GM18502 (cell line): ENCODE results near the gene PDHB.
A peak's percentile ranks its signal among the peaks of the same experiment; 100 is the strongest.

Experiments used
- ATAC-seq: cut with Tn5 transposase; IDR thresholded peaks from one replicate; pipeline ENCODE4 v1.9.1; 2021; ENCODE audit warnings: mild to moderate bottlenecking; ENCODE audit not compliant: unreplicated experiment, poor library complexity

Gene PDHB

DNA sequence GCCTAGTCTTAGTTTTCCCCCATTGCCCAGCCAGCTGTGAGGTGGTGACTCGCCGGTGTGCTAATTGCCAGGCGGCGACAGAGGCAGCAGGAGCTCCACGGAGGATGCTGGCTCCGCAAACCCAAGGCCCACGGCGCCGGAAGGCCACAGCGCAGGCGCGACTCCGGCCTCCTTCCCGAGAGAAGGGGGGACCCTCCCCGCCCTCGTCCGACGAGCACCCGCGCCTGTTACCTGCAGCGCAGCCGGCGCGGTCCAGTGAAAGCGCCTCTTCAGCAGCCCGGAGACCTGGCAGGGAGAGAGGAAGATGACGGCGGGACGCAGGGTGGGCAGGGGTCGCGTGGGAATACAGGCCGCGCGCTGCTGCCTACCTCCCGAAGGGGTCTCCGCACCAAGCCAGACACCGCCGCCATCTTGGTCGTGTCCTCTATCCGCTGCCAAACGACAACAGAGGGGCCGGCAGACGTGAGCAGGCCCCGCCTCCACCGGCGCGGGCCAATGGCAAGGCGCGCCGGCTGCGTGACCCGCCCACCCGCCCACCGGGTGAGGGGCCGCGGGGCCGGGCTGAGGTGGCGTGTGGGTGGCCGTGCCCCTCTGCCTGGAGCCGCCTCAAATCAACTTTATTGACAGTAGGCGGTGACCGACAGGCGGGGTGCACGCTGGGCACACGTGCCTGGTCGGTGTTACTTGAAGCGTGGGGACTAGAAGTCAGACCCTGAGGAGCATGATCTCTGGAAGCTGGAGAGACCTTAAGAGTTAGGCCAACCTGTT is at the start of gene PDHB:
Gene PDHB (minus strand): TSS at position 433 of the 768 bp plus-strand sequence. CDS start 23 bp downstream, at position 410.
- ATAC-seq, result peak; percentile 95

DNA sequence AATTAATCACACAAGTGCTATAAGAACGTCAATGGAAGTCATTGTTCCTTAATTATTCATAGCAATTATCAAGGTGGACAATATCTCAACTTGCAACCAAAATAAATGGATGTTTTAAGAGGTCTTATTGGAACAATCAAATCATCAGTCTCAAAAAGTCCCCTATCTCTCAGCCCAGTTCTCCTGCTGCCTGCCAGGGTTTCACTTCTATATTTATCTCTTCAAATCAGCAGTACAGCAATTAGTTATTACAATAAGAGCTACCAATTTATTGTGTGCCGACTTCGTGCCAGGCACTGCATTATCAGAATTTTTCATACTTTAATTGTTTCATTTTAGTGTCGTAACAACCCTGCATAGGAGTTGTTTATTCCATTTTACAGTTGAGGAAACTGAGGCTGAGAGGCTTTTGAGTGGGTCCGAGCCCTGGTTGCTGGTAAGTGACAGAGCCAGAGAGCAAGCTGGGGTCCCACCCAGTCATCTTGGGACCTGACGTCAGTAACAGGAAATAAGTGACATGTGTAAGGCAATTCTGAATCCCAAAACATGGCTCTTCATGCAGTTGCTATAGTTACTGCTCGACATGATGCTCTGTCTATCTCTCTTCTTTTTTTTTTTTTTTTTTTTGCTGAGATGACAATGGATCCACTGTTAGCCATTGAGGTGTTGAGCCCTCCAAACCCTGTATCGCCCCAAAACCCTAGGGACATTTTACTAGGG is 49.4 kb upstream of the PDHB start:
- peak; percentile 57 for ATAC-seq

DNA sequence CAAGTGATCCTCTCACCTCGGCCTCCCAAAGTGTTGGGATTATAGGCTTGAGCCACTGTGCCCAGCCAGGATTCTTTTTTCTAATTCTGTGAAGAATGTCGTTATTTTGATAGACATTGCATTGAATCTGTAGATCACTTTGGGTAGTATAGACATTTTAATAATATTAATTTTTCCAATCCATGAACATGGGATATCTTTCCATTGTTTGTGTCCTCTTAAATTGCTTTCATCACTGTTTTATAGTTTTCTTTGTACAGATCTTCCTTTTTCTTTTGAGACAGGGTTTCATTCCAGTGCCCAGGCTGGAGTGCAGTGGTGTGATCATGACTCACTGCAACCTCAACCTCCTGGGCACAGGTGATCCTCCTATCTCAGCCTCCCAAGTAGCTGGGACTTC is 46.7 kb upstream of the PDHB start:
- ATAC-seq, result no peak

DNA sequence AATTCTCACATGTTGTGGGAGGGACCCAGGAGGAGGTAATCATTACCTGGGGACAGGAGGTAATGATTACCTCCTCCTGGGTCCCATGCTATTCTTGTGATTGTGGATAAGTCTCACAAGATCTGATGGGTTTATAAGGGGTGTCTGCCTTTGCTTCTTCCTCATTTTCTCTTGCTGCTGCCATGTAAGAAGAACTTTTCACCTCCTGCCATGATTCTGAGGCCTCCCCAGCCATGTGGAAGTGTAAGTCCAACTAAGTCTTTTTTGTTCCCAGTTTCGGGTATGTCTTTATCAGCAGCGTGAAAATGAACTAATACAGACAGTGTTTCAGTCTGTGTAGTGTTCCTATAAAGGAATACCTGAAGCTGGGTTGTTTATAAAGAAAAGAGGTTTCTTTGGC is 45.1 kb upstream of the PDHB start:
- ATAC-seq, result no peak

DNA sequence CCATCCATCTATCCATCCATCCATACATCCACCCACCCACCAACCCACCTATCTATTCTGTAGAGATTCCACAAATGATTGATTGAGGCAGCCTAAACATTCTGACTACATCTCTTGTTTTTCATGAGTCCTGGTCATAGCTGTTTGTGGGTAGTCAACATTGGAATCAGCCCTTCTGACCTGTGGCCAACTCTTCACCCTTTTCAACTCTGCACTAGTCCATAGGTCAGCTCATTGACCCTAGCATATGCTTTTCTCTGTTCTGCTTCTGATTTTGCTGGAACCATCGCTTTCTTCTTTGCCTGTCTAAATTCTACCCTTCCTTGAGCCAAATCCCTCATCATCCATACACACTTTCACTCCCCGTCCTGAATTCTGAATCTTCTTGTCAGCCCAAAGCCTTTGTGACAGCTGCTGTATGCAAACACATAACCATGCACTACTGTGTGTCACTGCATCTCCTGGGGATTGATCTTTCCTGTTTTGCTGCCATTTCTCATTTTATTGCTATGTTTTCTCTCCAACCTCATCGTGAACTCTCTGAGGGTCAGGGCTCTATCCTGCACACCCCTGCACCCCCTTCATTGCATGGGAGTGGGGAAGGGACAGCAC is 41.4 kb upstream of the PDHB start:
- no peak for ATAC-seq

DNA sequence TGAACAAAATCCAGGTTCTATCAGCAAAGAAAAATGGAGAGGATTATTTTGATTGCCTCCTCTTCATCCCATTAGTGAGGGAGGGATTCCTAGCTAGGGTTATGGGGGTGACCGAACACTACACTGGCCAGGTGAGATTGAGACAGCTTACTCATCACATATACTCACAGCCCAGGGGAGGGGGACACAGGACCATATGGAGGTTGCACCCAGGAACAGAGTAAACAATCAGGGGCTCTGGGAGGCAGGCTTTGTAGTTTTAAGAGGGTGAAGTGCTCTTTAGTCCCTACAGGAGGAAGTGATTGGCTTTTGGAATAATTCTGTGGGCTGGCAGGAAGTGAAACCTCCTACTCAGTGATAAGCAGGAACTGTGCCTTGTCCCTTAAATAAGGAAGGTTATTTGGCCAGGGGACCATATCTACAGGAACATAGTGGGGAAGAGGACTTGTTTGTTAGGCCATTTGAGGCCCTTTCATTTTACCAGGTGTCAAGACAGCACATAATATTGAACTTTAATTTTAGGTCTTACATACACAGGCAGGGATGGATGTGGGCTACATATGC is 40.8 kb upstream of the PDHB start:
- no peak for ATAC-seq

DNA sequence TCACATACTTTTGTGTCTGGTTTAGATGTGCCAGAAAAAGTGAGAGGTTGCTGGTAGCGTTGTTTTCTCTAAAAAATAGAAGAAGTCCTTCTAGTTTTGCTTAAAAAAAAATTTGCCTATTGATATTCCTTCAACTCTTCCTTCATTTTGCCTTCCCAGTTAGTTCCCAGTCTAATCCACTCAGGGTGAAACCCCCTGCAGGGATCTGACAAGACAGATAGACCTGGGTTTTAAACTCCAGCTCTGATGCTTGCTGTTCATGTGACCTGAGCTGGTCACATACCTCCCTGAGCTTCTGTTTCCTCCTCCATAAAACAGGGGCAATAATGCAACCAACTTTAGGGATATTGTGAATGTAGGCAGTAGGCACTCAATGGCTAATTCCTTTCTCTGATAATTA is 39.6 kb upstream of the PDHB start:
- ATAC-seq, result no peak

DNA sequence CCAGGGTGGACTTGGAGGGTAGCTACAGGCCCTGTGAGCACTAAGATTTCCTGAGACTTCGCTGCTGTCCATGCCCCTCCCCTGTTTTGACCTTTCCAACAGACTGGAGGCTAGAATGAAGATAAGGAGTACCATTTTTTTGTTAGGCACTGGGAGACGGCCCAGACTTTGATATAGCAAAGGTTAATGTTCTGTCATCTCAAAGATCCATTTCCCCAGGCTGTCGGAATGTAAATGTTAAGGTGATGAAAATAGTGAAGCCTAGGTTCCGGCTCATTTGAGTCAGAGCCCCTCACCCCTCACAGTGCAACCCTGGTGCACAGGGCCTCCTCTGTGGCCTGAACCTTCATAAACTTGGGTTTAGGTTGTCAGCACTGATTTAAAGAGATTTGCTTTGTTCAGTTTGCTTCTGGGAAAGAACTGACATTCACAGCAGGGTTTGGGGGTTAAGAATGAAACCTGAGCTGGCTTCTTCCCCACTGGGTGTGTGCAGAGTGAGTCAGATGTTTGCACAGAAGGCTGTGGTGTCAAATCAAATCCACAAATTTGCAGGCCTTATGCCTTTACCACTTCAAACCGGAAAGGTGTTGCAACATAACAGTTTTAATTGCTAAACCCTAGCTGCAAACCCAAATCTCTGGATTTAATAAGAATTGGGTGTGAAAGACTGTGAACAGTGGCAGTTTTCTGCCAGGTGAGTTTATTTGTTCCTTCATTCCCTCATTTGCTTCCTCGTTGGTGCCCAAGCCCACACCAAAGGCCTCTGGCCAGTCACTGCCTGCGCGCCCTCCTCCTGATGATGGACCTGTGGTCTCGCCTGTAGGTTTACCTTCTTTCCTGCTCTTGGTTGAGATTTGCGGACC is 37.6 kb upstream of the PDHB start:
- ATAC-seq, result peak; percentile 50

DNA sequence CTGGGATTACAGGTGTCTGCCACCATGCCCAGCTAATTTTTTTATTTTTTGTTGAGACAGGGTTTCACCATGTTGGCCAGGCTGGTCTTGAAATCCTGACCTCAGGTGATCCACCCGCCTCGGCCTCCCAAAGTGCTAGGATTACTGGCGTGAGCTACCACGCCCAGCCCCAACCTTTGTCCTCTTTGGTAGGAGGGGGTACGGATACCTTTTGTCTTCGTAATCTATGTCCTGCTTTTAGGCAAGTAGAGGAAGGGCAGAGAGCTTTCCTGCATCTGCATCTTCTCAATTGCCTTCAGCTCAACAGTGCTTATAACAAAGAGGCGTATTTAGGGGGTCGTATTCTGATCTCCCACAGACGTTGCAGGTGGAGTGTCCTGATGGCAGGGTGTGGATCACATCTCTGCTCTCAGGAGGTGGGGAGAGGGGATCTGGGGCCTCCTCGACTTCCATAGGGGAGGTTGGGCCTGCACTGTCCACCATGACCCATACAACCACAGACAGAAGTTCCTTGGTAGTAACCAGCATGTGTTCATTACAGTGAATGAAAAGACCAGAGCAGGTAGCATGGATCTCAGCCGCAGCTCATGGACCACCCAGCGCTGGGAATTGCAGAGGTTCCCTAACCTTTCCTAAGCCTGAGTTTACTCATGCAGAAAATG is 36.9 kb upstream of the PDHB start:
- ATAC-seq, result no peak

DNA sequence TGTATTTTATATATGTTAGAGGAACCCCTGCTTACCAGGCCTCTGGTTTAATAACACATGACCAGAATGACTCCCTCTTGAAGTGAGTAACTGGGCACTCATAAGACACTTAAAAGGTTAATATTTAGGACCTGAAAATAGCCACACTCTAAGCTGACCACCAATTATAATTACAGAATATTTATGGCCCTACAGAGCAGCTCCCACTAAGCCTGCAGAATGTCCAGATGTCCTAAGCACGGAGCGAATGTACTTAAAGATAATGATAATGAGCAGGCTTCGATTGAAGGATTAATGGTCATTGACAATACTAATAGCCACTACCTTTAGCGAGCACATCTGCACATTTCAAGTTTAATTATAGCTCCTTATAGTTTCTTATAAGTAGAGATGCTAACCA is 35.5 kb upstream of the PDHB start:
- no peak for ATAC-seq

DNA sequence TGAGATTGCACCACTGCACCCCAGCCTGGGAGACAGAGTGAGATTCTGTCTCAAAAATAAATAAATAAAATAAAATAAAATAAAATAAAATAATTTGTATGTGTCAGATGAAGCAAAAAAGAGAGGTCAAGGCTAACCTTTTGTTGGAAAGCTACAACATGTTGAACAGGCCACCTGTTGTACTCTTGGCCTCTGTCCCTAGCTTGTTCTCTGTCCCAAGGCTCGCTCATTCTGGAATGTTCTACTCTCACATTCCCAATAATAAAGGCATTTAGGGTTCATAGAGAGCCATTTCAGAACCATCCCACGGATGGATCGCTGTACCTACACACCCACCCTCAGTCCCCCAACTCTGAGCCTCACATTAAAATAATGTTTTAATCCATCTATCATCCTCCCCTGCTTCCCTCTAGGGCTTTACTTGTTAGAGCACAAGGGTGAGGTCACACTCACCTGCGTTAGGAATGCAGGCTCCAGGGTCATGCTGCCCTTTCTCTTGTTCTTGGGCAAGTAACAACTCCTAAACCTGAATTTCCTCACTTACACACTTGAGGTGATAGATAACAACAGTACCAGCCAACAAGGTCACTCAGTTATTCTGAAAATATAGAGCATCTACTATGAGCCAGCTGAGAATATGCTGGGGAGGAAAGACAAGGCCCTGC is 33.4 kb upstream of the PDHB start:
- ATAC-seq, result no peak

DNA sequence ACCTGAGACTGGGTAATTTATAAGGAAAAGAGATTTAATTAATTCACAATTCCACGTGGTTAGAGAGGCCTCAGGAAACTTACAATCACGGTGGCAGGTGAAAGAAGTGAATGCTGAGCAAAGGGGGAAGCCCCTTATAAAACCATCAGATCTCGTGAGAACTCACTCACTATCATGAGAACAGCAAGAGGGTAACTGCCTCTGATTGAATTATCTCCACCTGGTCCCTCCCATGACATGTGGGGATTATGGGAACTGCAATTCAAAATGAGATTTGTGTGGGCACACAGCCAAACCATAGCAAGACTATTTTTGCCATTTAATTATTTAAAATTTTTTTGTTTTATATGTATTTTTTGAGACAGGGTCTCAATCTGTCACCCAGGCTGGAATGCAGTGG is 31.2 kb upstream of the PDHB start:
- ATAC-seq, result no peak

DNA sequence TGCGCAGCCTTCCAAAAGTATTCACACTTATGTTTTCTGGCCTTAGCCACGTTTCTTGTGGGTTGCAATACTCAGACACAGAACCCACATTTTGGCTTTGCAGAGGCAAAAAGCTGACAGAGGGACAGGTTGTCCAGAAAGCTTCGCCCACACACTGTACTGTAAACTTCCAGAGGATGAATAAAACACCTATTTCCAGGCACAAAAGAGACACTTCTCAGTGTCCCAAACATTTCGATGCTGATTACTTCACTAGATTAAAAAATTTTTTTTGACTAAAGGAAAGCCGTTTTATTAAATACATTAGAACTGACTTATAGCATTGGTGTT is 30.3 kb upstream of the PDHB start:
- ATAC-seq, result no peak

DNA sequence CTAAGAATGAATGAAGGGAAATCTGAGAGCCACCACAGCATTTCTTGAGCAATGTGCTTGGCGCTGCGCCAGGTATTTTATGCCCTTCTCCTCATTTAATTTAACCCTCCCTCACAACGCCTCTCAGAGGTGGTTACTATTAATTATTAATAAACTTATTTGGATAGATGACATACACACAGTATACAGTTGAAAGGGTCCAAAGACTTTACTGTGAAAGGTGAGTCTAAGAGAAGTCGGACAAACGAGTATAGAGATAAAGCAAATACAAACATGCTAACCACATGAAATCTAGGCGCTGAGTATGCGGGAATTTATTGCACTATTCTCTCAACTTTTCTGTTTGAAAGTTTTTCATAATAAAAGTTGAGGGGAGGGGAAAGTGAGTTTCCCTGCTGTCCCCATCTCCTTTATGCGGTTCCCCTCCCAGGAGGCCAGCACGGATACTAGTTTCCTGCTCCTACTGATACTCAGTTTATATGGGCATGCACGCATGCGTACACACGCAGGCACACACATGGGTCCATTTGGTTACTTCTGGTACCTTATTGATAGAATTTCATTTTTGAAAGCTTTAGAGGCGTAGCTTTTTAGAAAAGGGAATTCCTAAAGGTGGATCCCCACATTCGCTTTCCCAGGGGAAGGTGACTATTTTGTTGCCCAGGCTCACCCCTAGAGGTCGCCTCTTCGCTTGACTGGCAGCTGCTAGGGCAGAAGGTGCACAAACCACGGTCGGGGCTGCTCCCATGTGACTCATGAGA is 29.7 kb upstream of the PDHB start:
- peak; percentile 96 for ATAC-seq

DNA sequence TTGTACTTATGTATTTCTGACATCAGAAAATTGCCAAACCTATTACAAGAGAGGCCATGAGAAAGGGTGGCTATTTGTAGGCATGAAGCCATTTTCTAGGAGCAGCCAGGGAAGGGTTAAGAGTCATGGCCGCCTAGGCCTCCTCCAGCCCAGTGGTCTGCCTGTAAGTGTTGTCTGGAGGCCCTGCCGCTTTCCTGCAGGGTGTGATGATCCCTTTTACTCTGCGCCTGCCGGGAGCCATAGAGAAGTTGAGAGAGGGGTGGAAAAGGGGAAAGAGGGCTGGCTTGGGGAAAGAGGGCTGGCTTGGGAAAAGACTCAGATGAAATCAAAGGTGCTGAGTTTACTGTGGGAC is 29.2 kb upstream of the PDHB start:
- no peak for ATAC-seq

DNA sequence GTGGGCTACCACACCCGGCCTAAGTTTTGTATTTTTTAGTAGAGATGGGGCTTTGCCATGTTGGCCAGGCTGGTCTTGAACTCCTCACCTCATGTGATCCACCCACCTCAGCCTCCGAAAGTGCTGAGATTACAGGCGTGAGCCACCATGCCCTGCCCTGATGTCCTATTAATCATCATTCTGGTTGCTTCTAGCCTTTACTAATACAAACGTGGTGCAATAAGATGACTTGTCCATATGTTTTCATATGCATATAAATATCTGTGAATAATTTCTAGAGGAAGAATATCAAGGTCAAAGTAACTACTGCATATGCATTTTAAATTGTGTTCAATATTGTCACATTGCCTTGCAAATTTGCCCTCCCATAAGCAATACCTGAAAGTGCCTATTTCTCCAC is 25.5 kb upstream of the PDHB start:
- no peak for ATAC-seq

DNA sequence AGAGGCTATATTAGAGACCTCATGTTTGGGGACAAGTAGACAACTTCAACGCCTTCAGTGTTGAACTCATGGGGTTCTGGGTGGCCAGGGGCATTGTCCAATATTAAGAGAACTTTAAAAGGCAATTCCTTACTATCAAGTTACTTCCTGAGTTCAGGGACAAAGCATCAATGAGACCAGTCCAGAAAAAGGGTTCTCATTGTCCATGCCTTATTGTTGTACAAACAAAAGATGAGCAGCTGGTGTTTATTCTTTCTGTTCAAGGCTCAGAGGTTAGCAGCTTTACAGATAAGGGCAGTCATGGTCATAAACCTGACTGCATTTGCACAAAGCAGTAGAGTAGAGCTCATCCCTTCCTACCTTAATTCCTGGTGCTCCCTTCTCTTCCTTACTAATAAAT is 18.5 kb upstream of the PDHB start:
- no peak for ATAC-seq

DNA sequence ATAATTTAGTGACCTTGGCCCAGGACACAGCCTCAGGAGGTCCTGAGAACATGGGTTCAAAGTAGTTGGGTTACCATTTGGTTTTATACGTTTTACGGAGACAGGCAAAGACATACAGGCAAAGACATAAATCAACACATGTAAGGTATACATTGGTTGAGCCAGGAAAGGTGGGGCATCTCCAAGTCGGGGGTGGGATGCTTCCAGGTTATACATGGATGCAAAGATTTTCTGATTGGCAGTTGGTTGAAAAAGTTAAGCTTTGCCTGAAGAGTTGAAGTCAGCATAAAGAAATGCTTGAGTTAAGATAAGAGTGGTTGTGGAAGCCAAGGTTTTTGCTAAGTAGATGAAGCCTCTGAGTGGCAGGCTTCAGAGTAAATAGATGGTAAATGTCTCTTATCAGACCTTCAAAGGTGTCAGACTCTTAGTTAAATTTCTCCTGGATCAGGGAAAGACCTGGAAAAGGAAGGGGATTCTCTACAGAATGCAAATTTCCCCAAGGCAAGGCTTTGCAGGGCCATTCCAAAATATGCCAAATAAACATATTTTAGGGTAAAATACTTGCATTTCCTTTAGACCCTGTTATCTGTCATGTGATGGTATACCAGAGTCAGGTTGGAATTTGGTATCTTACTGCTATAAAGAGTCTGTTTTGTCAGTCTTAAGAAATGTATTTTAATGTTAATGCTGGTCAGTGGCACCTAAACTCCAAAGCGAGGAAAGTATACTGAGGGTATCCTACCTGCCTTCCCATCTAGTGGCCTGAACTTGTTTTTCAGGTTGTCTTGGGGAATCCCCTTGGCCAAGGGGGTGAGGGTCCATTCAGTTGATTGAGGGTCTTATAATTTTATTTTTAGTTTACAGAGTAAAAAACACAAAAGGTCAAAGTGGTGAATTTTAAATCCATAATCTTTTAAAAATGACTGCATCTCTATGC is 8.2 kb upstream of the PDHB start:
- no peak for ATAC-seq
